Left renal pelvis (tissue), 4 donors: ENCODE results near the gene ITPKC. TPM values are rescaled to one million over a fixed set of nuclear protein-coding genes. Genes with fewer than 3 reads are reported as not detected.
"Not testable (repeated sequence)": the region's sequence is repeated elsewhere in the genome, so short reads cannot be mapped to it uniquely, and the experiment has no call there.

ENCODE experiments used
- DNase-seq, 4 donors: peaks; one replicate each; pipeline ENCODE4 v3.0.0-alpha.2; 2013; ENCODE audit warnings: low read depth in 4 of 4, low spot score in 3 of 4
- polyA plus RNA-seq, 4 donors: library from polyadenylated mRNA; unstranded; fragments of 120-200 nt; gene quantifications; one replicate each; pipeline ENCODE4 v1.2.1, GENCODE V29; 2013; ENCODE audit not compliant: insufficient read length in 4 of 4

ITPKC gene
- polyA plus RNA-seq, 4 donors: 9.3 to 16.3 (median 12.9) TPM

GRCh38 chr19:40714441-40715299 is 2.2 kb upstream of the ITPKC start:
- peak; percentile 84 to 91 (median 89) for DNase-seq

GRCh38 chr19:40716031-40716481 is 856 bp upstream of the ITPKC start:
- no peak for DNase-seq

- no peak for DNase-seq
Observed at GRCh38 chr19:40717325-40717879, 490 bp downstream of the ITPKC start.

GRCh38 chr19:40717880-40718773 is 1.2 kb downstream of the ITPKC start:
- DNase-seq: no peak

- peak in 1 of 4 donors; percentile 46 for DNase-seq
Observed at GRCh38 chr19:40718774-40719391, 2.0 kb downstream of the ITPKC start.

GRCh38 chr19:40719414-40719894 is 2.5 kb downstream of the ITPKC start:
- no peak for DNase-seq

GRCh38 chr19:40721140-40721486 is 4.2 kb downstream of the ITPKC start:
- DNase-seq: no peak

GRCh38 chr19:40721936-40722661 is 5.2 kb downstream of the ITPKC start:
- DNase-seq: no peak

- no peak for DNase-seq
Observed at GRCh38 chr19:40723661-40724254, 6.8 kb downstream of the ITPKC start.

GRCh38 chr19:40724315-40724714 is 7.4 kb downstream of the ITPKC start:
- no peak for DNase-seq

- DNase-seq: no peak
Observed at GRCh38 chr19:40724855-40725254, 7.9 kb downstream of the ITPKC start.

- DNase-seq: no peak
Observed at GRCh38 chr19:40726279-40726678, 9.4 kb downstream of the ITPKC start.

- not testable (repeated sequence) for DNase-seq
Observed at GRCh38 chr19:40730065-40730464, 13.2 kb downstream of the ITPKC start.

GRCh38 chr19:40732304-40732703 is 15.4 kb downstream of the ITPKC start:
- DNase-seq: not testable (repeated sequence)

GRCh38 chr19:40733149-40733548 is 16.2 kb downstream of the ITPKC start:
- no peak for DNase-seq

- no peak for DNase-seq
Observed at GRCh38 chr19:40735013-40735771, 18.3 kb downstream of the ITPKC start.

- no peak for DNase-seq
Observed at GRCh38 chr19:40736661-40737060, 19.7 kb downstream of the ITPKC start.

GRCh38 chr19:40737102-40737644 is 20.3 kb downstream of the ITPKC start:
- DNase-seq: no peak
